Pons (tissue), 1 donor: ENCODE results near the gene TSPAN5.

Source experiments
- DNase-seq: peaks from one replicate; pipeline ENCODE4 v3.0.0-alpha.2; 2016; ENCODE audit warnings: low spot score

The TSPAN5 gene

DNA sequence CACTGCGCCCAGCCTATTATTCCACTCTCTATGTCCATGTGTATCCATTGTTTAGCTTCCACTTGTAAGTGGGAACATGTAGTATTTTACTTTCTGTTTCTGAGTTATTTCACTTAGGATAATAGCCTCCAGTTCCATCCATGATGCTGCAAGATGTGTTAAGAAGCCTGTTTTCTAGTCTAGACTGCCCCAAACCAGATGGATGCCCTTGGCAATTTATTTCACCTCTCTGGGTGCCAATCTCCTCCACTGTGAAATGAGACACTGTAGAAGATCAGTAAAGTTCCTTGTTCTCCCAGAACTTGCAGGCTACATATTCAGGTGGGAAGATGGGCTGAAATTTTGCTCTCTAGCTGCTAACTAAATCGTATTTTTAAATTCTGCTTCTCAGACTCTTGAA is 72.8 kb downstream of the TSPAN5 start:
- no peak for DNase-seq

DNA sequence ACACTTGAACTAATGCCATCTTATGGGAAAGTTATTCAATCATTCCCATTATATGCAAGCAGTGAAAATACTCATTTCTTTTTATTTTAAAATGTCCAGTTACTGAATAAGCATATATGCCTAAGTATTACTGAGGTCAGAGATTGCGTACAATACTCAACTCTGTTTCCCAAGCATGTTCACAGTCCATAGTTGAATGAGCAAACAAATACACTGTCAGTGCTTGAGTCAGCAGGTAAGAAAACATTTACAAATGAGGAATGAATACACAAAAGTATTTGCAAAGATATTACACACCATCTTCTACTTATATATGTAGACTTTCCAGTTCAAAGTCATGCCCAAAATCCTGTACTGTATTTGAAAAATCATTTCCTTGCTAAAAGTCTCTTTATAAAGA is 74.1 kb downstream of the TSPAN5 start:
- no peak for DNase-seq

DNA sequence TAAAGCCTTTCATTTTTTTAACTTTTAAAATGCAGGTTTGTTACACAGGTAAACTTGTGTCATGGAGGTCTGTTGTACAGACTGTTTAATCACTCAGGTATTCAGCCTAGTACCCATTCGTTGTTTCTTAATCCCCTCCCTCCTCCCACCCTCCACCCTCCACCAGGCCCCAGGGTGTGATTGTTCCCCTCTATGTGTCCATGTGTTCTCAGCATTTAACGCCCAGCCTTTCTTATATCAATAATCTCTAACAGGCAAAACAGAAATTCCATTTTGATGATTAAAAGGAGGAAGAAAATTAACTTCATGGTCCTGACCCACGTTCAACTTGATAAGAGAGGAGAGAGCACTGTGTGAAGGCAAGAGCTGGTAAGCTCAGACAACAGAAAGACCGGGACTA is 75.1 kb downstream of the TSPAN5 start:
- no peak for DNase-seq

GRCh38 chr4:98581126-98581525 is 77.3 kb downstream of the TSPAN5 start:
- DNase-seq: no peak

DNA sequence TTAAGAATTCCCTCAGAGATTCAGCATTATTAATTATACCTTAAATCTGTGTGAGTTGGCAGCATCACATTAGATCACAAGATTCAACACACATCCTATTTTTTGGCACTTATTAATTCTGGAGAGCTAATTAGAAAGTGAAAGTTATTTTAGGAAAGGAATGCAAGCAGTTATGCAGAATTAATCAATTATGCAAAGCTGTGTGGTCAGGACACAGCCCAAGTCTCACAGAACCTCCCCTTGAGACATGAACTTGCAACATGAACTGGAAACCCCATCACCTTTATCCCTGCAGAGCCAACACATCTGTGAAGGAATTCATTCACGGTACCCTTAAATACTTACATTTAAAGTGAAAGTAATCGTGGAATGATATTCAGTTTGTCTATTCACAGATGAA is 80.5 kb downstream of the TSPAN5 start:
- DNase-seq: no peak

GRCh38 chr4:98574816-98575215 is 83.6 kb downstream of the TSPAN5 start:
- no peak for DNase-seq

DNA sequence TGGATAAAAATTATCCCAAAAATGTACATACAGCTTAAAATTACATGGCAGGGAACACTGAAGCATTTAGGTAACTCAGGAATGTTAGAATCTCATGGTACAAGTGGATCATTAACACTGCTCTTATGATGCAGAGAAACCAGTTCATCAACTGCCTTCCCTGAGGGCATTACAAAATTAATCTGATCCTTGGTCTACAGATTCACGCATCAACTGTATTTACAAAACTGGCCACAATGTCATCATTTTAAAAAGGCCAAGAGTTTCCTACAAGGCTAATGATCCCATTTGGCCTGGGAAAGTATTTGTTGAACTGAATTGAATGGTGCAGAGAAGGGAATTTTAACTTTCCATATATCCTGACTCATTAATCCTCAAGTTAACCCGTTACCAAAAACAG is 84.6 kb downstream of the TSPAN5 start:
- DNase-seq: no peak

- no peak for DNase-seq
Observed at GRCh38 chr4:98572697-98573096, 85.7 kb downstream of the TSPAN5 start.

GRCh38 chr4:98571161-98571786 is 87.1 kb downstream of the TSPAN5 start:
- DNase-seq: no peak

DNA sequence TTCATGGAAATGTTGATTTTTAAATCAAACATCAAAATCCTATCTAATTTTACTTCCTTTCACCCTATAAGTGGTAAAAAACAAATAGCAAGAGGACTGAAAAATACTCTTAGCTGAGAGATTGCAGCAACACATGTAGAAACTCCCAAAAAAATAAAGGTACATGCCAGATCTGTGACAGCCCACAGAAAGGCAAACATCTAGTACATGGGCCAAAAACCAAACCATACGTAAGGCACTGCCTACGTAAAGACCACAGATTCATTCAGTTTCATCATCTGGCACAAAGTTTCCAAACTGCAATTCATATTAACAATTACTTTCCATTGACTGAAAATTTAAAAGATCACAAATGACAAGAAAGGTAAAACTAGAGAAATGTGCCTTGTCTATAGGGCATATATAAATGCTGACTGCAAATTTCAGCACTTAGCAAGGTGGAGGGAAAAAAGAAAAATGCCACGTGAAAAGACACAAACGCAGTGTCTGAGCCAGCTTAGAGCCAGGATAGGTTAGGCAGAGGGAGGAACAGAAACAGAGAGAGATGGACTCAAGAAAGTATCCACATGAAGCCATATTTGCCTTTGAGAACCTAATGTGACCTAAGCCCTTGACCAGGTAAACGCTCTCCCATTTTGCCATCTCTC is 88.1 kb downstream of the TSPAN5 start:
- DNase-seq: no peak

GRCh38 chr4:98568941-98569663 is 89.3 kb downstream of the TSPAN5 start:
- DNase-seq: no peak

- no peak for DNase-seq
Observed at GRCh38 chr4:98567611-98568010, 90.8 kb downstream of the TSPAN5 start.

GRCh38 chr4:98566361-98567008 is 91.9 kb downstream of the TSPAN5 start:
- DNase-seq: peak; percentile 94

- peak; percentile 73 for DNase-seq
Observed at GRCh38 chr4:98565681-98566301, 92.6 kb downstream of the TSPAN5 start.

DNA sequence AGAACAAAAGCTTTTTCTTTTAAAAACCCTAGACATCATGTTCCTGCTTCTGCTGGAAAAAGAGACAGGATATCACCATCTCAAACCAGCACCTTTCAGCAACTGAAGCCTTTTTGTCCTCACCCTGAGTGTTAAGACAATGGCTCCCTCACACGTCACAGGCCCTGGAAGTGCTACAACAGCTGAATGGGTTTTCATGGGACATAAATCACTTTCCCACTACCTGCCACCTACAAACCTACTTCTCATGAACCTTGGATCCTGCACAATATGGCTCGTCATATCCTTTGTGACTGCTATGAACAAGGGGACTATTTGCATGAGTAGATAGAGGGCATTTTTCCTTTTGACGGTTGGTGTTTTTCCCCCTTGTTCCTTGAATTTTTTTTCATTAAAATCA is 93.6 kb downstream of the TSPAN5 start:
- peak; percentile 90 for DNase-seq

GRCh38 chr4:98560321-98560720 is 98.1 kb downstream of the TSPAN5 start:
- DNase-seq: no peak

DNA sequence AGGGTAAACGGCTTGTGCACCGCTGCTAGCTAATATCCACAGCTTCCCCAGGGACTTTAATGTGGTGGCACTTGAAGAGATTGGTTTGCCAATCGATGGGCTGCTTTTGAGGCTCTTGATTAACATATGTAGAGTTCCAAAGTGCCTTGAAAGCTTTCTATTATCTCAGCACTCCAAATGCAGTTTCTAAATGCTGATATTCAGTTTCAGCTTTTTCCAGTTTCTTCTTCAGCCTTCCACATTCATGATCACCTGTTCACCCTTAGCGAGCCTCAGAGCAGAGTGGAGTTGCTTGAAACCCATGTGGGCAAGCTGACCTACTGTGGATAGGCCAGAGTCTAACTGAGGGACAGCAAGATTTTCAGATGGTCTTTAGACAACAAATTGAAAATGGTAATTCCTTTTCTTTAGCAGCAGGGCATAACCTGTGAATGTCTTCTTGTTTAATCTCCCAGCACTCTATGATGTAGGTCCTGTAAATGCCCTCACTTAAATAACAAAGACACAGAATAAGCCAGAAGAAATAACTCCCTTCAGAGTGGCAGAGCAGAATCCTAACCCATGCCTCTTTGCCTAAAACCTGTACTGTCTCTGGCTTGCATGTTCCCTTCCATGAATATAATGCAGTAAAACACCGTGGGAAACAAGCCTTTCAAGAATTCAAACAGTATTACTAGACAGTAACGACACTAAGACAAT is 99.8 kb downstream of the TSPAN5 start:
- DNase-seq: no peak

DNA sequence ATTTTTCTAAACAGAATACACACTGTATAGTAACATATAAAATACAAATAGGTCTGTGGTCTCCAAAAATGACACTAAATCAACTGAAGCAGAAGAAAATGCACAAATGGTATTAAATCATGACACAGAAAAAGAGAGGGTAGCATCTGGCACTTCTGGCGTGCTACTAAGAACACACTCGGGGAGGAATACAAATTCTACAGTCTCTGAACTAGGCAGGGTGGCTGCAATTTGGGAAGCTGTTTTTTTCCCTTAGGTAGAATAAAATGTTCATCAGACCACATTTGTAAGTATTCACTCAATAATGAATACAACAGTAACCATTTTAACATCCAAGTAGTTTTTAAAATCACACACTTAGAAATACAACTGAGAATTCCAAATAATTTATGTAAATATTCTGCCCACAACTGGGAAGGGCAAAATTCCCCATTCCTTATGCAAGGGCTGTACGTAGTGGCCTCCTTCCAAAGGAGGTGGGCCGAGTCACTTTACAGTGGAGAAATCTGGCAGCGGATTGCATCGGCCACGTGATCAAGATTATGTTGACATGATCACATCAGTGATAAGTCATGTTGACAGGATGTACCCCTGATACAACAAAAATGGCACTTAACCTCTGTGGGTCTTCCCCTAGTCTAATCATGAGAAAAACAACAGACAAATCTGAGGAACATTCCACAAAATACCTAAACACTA is 101.1 kb downstream of the TSPAN5 start:
- no peak for DNase-seq

GRCh38 chr4:98556451-98556850 is 102.0 kb downstream of the TSPAN5 start:
- DNase-seq: no peak

- DNase-seq: no peak
Observed at GRCh38 chr4:98555798-98556445, 102.5 kb downstream of the TSPAN5 start.
